RWPE1 (cell line): Measurements from ENCODE around the gene C1QL4.
"Not testable (repeated sequence)": the region's sequence is repeated elsewhere in the genome, so short reads cannot be mapped to it uniquely, and the experiment has no call there.

ENCODE experiments used
- CTCF ChIA-PET: fragments of 350-600 bp; sonication (Branson Sonifier 250); formaldehyde crosslinking; extraction: SDS; loops from one replicate; lab custom pipeline; 2021; lab: Yijun Ruan, JAX
- POLR2A ChIA-PET: fragments of 400-600 bp; formaldehyde crosslinking; extraction: SDS; loops from one replicate; lab custom pipeline; 2020; ENCODE audit warnings: antibody characterized with exemption; ENCODE audit not compliant: low non-redundant PET; lab: Yijun Ruan, JAX
- DNase-seq: peaks from one replicate; pipeline ENCODE4 v3.0.0; 2012; ENCODE audit warnings: low spot score
- H3K27ac ChIP-seq: fragments of 450-650 bp; 2 replicates; pipeline ENCODE4 v1.5.1; 2017
- TF ChIP-seq, protein P1 (sequence below): fragments of 450-650 bp; conservative IDR thresholded peaks from 2 replicates; pipeline ENCODE4 v1.5.1; 2017; ENCODE audit warnings: low read depth, mild to moderate bottlenecking

C1QL4 gene

GRCh38 chr12:49283541-49284429, 53.2 kb downstream of the C1QL4 start:
- CTCF ChIA-PET, result interaction anchor here (0.6 to 1.2 kb wide), 3 partner anchors 49 to 58 kb away, joined by 3 to 7 read pairs (median 4); no protein-coding TSS in a partner anchor
- H3K27ac ChIP-seq, result no peak overlapping the region
- POLR2A ChIA-PET, result no interaction called here
- no peak for DNase-seq
- TF ChIP-seq, protein P1, sequence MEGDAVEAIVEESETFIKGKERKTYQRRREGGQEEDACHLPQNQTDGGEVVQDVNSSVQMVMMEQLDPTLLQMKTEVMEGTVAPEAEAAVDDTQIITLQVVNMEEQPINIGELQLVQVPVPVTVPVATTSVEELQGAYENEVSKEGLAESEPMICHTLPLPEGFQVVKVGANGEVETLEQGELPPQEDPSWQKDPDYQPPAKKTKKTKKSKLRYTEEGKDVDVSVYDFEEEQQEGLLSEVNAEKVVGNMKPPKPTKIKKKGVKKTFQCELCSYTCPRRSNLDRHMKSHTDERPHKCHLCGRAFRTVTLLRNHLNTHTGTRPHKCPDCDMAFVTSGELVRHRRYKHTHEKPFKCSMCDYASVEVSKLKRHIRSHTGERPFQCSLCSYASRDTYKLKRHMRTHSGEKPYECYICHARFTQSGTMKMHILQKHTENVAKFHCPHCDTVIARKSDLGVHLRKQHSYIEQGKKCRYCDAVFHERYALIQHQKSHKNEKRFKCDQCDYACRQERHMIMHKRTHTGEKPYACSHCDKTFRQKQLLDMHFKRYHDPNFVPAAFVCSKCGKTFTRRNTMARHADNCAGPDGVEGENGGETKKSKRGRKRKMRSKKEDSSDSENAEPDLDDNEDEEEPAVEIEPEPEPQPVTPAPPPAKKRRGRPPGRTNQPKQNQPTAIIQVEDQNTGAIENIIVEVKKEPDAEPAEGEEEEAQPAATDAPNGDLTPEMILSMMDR, result no peak

- DNase-seq, POLR2A ChIA-PET: not testable (repeated sequence)
- H3K27ac ChIP-seq, result peak overlapping the region; percentile 11; the same call in 1 of the 2 replicates
- CTCF ChIA-PET, result interaction anchor here (0.5 to 1.0 kb wide), 4 partner anchors 20 to 418 kb away, joined by 3 to 5 read pairs (median 4); no protein-coding TSS in a partner anchor
Measured at GRCh38 chr12:49282740-49283375, 54.1 kb downstream of the C1QL4 start.
